Uterus (tissue), 4 donors: ENCODE measurements around the gene RAP1B. TPM values are rescaled to one million over a fixed set of nuclear protein-coding genes. Genes with fewer than 3 reads are reported as not detected.
A peak's percentile ranks its signal among the peaks of the same experiment; 100 is the strongest.
"Not testable (repeated sequence)": the region's sequence is repeated elsewhere in the genome, so short reads cannot be mapped to it uniquely, and the experiment has no call there.

Source experiments
- DNase-seq, 2 donors: peaks; one replicate each; pipeline ENCODE4 v3.0.0-alpha.2; 2019 to 2020
- H3K27ac ChIP-seq, 2 donors: fragments of 200-600 bp; sonication (generic); 1 replicate in 1 of 2; 2 replicates in 1 of 2; pipeline ENCODE4 v1.5.1; 2016 to 2018
- H3K27me3 ChIP-seq, 2 donors: fragments of 200-600 bp; sonication (generic); one replicate each; pipeline ENCODE4 v1.5.1; 2018 to 2019; ENCODE audit warnings: control low read depth in 1 of 2
- H3K36me3 ChIP-seq, 2 donors: fragments of 200-600 bp; sonication (generic); one replicate each; pipeline ENCODE4 v1.5.1; 2019; ENCODE audit warnings: control low read depth in 1 of 2
- H3K4me1 ChIP-seq, 2 donors: fragments of 200-600 bp; sonication (generic); one replicate each; pipeline ENCODE4 v1.5.1; 2018 to 2019; ENCODE audit warnings: control low read depth in 1 of 2
- H3K4me3 ChIP-seq, 2 donors: fragments of 200-600 bp; sonication (generic); 1 replicate in 1 of 2; 2 replicates in 1 of 2; pipeline ENCODE4 v1.5.1; 2018 to 2019; ENCODE audit warnings: mild to moderate bottlenecking in 1 of 2
- H3K9me3 ChIP-seq, 2 donors: fragments of 200-600 bp; sonication (generic); one replicate each; pipeline ENCODE4 v1.5.1; 2019; ENCODE audit warnings: control low read depth in 1 of 2
- CTCF ChIP-seq, 4 experiments: fragments of 200-600 bp in 2 of 4; fragments of 450-650 bp in 2 of 4; sonication (generic) in 2 of 4; IDR thresholded peaks; one replicate each; pipeline ENCODE4 v1.5.1; 2016 to 2019; ENCODE audit warnings: antibody characterized with exemption in 4 of 4, mild to moderate bottlenecking in 2 of 4, moderate library complexity in 1 of 4
- POLR2A ChIP-seq, 2 donors: fragments of 450-650 bp; IDR thresholded peaks; one replicate each; pipeline ENCODE4 v1.6.1; 2016; ENCODE audit warnings: antibody characterized with exemption in 2 of 2, mild to moderate bottlenecking in 1 of 2, moderate library complexity in 1 of 2
- intact Hi-C: fragments of 100-400 bp; cut with DNase I; formaldehyde crosslinking; loops from one replicate; pipeline ENCODE4 v1.15.1; 2023; ENCODE audit warnings: low total_unique reads
- total RNA-seq, 4 donors: library from RNA; depleted of rRNA in 3 of 4; stranded (reverse); fragments of >200 nt in 3 of 4; gene quantifications; one replicate each; pipeline versions ENCODE4 v1.1.0 to v1.2.4, GENCODE V29; 2014 to 2023
- donor health status: DM: yes; HTN: yes; CAD: no.

The RAP1B gene
- total RNA-seq, 4 donors from 2014 or later, result 166 to 257 (median 214) TPM

DNA sequence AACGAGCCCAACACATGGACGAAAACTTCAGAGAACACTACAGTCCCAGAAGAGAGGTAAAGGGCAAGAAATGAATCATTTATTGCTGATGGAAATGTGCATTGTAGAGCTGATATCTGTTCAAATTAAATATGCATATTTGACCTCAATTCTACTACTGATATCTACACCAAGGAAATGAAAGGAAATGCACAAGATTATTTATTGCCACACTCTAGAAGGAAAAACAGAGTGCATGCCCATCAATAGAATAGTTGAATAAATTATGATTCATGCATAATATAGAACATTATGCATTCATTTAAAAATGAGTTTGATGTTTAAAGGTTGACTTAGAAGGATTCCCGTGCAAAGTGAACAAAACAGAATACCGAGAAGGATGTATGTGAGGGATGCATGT is 60.5 kb downstream of the RAP1B start:
- H3K36me3 ChIP-seq, result no peaks in the 10 kb centered on the region
- intact Hi-C loops, result no loop called here
- H3K4me3 ChIP-seq, result no peak overlapping the region
- no peaks in the 10 kb centered on the region for H3K4me1 ChIP-seq
- H3K27me3 ChIP-seq, result no peaks in the 10 kb centered on the region
- H3K27ac ChIP-seq, result no peak overlapping the region
- no peaks in the 10 kb centered on the region for H3K9me3 ChIP-seq
- no peak for DNase-seq
- no peak for TF ChIP-seq POLR2A (IDR thresholded peaks at IDR 0.05)
- TF ChIP-seq CTCF (IDR thresholded peaks at IDR 0.05), result no peak

- Histone ChIP-seq H3K4me1 (no peaks in the 10 kb centered on the region), H3K9me3 (no peaks in the 10 kb centered on the region), H3K27ac (no peak overlapping the region), H3K27me3 (no peaks in the 10 kb centered on the region), H3K36me3 (no peaks in the 10 kb centered on the region), H3K4me3 (no peak overlapping the region)
- intact Hi-C loops, result no loop called here
- no peak for DNase-seq
- TF ChIP-seq CTCF (IDR thresholded peaks at IDR 0.05), result no peak
- TF ChIP-seq POLR2A (IDR thresholded peaks at IDR 0.05), result no peak
Observed at GRCh38 chr12:68673788-68674187, 63.1 kb downstream of the RAP1B start.

GRCh38 chr12:68674376-68674775 is 63.7 kb downstream of the RAP1B start:
- Histone ChIP-seq H3K4me3 (no peak overlapping the region), H3K36me3 (no peaks in the 10 kb centered on the region), H3K9me3 (no peaks in the 10 kb centered on the region), H3K4me1 (no peaks in the 10 kb centered on the region), H3K27ac (no peak overlapping the region), H3K27me3 (no peaks in the 10 kb centered on the region)
- no peak for DNase-seq
- intact Hi-C loops, result no loop called here
- TF ChIP-seq POLR2A (IDR thresholded peaks at IDR 0.05), result no peak
- no peak for TF ChIP-seq CTCF (IDR thresholded peaks at IDR 0.05)

DNA sequence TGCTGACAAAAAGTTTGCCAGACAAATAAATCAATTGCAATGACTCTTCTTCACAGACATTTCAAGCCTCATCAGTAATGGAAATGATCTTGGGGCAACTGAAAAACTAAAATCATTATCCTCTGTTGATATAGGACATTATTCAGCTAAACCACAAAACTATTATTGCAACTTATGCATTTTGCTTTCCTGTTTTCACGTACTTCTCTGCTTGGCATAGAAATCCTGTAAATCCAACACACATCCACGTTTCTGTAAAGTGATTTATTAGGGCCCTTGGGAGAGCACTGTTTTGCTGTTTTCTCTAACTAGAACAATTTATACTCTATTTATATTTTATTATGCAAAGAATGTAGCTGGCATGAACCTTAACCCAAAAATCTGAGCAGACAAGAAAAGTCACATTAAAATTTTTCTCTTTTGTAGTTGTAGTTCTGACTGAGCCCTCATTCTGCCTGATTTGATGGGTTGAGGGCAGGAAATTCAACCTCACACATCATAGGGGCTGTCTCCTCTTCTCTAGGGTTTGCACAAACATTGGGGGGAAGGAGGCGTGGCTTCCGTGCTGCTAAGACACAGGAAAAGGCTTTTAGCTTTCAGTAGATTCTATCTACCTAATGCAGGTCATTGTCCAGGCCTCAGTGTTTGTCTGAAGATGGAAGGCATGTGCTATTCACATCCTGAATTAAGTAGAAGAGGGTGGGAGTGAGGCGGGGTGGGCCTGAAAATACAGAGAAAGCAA is 64.6 kb downstream of the RAP1B start:
- H3K27me3 ChIP-seq, result no peaks in the 10 kb centered on the region
- intact Hi-C loops, result no loop called here
- H3K36me3 ChIP-seq, result no peaks in the 10 kb centered on the region
- no peak overlapping the region for H3K4me3 ChIP-seq
- H3K9me3 ChIP-seq, result no peaks in the 10 kb centered on the region
- no peak for TF ChIP-seq POLR2A (IDR thresholded peaks at IDR 0.05)
- no peak for TF ChIP-seq CTCF (IDR thresholded peaks at IDR 0.05)
- no peak overlapping the region for H3K27ac ChIP-seq
- no peaks in the 10 kb centered on the region for H3K4me1 ChIP-seq
- DNase-seq, result no peak

DNA sequence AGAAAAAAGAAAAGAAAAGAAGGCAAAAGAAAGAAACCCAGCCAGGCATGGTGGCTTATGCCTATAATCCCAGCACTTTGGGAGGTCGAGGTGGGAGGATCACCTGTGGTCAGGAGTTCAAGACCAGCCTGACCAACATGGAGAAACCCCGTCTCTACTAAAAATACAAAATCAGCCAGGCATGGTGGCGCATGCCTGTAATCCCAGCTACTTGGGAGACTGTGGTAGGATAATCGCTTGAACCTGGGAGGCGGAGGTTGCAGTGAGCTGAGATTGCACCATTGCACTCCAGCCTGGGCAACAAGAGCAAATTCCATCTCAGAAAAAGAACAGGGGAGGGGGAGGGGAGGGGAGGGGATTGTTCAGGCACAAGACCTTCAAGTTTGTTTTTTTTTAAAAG is 66.2 kb downstream of the RAP1B start:
- intact Hi-C loops, H3K4me1 ChIP-seq, H3K27me3 ChIP-seq, H3K36me3 ChIP-seq, H3K9me3 ChIP-seq, H3K4me3 ChIP-seq, H3K27ac ChIP-seq, DNase-seq: not testable (repeated sequence)

DNA sequence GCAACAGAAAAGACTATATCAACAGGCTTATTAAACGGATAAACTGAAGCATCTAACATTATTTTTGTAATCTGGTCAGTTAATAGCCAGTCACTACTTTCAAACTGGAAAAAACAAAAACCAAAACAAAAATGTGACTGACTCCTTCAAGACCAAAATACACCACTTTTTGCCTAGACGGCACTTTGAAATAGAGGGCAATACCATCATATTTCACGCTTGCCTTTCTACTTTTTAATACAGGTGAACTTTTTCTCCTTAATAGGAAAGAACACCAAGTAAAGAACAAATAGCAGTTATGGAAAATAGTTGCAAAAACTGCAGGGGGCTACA is 75.5 kb downstream of the RAP1B start:
- DNase-seq, result no peak
- Histone ChIP-seq H3K27ac (peak overlapping the region; percentile 78 to 80), H3K4me3 (peak overlapping the region; percentile 73 to 83), H3K4me1 (peaks cover 0 to 11% of the 10 kb centered on the region in 2 donors), H3K36me3 (no peaks in the 10 kb centered on the region), H3K27me3 (no peaks in the 10 kb centered on the region), H3K9me3 (no peaks in the 10 kb centered on the region)
- TF ChIP-seq CTCF (IDR thresholded peaks at IDR 0.05) (no peak), POLR2A (IDR thresholded peaks at IDR 0.05) (no peak)
- intact Hi-C loops, result loop anchor here (10.0 kb wide), 1 partner anchor 321 kb away; no protein-coding TSS in a partner anchor
